ENCODE data around the gene TBX2.

DNA sequence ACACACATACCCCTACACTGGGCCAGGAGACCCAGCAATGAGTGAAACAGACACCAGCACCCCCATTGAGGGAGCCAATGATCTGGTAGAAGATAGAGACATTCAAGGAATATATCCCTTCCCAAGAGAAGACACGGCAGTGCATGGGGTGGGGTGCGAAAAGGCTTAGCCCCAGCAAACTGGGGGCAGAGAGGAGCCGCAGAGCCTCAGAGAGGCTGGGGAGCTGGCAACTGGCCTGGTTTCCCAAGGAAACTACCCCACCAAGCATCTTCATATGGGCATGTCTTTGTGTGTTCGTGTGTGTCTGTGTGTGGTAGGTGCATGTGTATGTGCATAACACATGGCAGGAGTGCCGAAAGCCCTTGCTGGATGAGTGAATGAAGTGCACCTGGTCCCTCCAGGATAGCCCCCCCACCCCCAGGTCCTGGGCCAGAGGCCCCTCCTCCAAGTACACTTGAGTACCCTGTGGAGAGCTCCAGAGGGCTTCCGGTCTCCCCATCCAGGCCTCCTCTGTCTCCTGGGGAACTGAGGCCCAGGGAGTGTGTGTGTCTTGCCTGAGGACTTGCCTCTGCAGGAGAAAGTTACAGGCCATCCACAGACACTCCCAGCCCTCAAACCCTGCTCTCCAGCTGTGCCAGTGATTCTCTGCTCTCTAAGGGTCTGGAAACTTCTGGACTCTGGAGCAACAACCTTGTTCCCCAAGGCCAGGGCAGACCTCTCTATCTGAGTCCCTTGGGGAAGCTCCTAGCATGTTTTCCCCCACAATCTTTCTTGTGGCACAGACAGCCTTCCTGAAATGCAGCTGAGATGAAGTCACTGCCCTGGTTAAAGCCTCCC, 15.9 kb downstream of the TBX2 start:
- TF ChIP-seq, protein P1, sequence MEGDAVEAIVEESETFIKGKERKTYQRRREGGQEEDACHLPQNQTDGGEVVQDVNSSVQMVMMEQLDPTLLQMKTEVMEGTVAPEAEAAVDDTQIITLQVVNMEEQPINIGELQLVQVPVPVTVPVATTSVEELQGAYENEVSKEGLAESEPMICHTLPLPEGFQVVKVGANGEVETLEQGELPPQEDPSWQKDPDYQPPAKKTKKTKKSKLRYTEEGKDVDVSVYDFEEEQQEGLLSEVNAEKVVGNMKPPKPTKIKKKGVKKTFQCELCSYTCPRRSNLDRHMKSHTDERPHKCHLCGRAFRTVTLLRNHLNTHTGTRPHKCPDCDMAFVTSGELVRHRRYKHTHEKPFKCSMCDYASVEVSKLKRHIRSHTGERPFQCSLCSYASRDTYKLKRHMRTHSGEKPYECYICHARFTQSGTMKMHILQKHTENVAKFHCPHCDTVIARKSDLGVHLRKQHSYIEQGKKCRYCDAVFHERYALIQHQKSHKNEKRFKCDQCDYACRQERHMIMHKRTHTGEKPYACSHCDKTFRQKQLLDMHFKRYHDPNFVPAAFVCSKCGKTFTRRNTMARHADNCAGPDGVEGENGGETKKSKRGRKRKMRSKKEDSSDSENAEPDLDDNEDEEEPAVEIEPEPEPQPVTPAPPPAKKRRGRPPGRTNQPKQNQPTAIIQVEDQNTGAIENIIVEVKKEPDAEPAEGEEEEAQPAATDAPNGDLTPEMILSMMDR (optimal IDR thresholded peaks at IDR 0.05 in 1 of 3, IDR thresholded peaks at IDR 0.05 in 1 of 3, conservative IDR thresholded peaks at IDR 0.05 in 1 of 3; ENCODE audit: extremely low read depth in 1 of 3, insufficient read depth in 2 of 3, low read length in 3 of 3): no peak
- no peak for TF ChIP-seq EZH2 (IDR thresholded peaks at IDR 0.05; ENCODE audit: low read length)

All from keratinocyte (primary cell).